Body of pancreas (tissue), 4 donors: ENCODE measurements around the gene LDLRAD4.

Experiments
- CTCF ChIP-seq, 7 experiments: fragments of 450-650 bp in 4 of 7; fragments of 200-600 bp in 3 of 7; sonication (generic) in 3 of 7; IDR thresholded peaks; one replicate each; pipeline ENCODE4 v1.5.1; 2016 to 2019; ENCODE audit warnings: antibody characterized with exemption in 7 of 7
- POLR2A ChIP-seq, 3 donors: fragments of 450-650 bp; IDR thresholded peaks; one replicate each; pipeline ENCODE4 v1.6.1; 2016; ENCODE audit warnings: antibody characterized with exemption in 3 of 3, mild to moderate bottlenecking in 2 of 3

DNA sequence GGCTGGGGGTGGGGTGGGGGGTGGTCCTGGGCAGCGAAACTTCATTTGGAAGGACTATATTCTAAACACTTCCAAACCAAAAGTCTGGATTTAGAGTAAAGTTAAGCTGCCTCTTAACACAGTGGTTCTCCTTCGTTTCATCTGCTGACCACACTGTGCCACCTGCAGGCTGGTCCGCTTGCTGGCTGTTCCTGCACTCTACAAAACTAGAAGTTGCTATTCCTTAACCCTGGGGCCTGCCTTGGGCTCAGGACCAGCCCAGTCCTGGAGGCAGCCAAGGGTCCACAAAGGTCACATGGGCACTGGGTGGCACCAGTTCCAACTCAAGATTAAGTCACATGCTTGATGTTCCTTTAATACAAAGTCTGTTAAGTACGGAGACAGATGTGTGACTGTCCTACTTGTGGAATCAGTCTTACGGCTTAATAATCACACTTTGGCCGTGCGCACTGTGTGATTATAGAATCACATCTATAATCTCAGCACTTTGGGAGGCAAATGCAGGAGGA lies 312.4 kb downstream of the LDLRAD4 start:
- TF ChIP-seq POLR2A (IDR thresholded peaks at IDR 0.05), result no peak
- TF ChIP-seq CTCF (IDR thresholded peaks at IDR 0.05), result peak; percentile 11 to 47 (median 38)
